Stimulated activated CD8-positive, alpha-beta memory T cell treated with anti-CD3 and anti-CD28 coated beads, Interleukin-7, amount 100 ng/mL, for 48 hours (primary cell): ENCODE data around the gene PNMT.

Experiments used
- DNase-seq, 2 donors: peaks; one replicate each; pipeline ENCODE4 v3.0.0-alpha.2; 2020; ENCODE audit warnings: low read depth in 1 of 2; ENCODE audit errors: extremely low read depth in 1 of 2

Gene PNMT

DNA sequence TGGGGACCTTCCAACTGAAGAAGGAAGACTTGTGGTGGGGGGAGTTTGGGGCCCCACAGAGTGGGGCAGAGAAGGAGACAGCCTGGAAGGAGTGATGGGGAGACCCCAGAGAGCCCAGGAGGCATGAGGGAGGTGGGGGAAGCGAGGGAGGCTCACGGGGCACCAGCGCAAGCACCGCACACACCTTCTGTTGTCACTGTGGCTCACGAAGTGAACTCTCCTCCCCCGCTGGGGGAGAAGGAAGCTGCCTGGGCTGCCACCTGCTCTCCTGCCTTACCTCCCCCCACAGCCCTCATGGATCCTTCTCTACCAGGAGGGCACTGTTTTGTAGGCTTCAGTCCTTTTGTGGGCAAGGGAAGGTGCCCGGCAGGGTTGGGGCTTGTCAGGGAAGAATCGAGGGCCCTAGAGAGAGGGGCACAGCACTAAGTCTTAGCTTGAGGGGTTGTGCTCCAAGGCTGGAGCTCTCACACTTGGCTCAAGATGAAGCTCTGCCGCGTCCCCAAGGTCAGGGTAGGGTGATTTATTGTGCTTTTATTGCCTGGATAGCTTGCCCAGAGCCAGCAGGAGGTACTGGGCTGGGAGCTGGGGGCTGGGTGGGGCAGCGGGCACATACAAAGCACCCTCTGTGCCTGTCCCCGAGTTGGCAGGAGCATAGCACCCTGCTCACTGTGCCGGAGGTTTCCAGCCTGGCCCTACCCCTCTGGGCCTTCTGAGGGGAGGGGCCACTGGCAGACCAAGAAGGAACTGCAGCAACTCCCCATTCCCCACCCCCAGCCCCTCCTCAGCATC is 35.9 kb upstream of the PNMT start:
- no peak for DNase-seq

DNA sequence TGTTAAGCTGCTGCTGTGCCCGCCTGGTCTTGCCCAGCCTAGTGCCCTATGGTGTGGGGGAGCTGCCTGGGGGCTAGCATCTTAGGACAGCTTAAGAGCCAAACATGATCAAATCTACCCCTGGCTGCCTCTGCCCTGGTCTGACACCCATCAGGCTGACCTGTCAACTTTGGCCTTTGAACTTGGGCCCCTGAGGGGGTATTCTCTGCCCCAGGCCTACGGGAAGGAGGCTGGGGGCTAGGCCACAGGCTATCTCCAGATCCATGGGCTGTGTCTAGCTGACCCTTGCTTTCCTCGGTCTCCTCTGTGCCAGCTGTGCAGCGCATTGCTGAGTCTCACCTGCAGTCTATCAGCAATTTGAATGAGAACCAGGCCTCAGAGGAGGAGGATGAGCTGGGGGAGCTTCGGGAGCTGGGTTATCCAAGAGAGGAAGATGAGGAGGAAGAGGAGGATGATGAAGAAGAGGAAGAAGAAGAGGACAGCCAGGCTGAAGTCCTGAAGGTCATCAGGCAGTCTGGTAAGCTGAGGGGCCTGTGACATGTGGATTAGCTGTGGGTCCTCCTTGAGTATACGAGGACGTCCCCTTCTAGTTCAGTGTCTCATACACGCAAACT is 34.6 kb upstream of the PNMT start:
- no peak for DNase-seq

DNA sequence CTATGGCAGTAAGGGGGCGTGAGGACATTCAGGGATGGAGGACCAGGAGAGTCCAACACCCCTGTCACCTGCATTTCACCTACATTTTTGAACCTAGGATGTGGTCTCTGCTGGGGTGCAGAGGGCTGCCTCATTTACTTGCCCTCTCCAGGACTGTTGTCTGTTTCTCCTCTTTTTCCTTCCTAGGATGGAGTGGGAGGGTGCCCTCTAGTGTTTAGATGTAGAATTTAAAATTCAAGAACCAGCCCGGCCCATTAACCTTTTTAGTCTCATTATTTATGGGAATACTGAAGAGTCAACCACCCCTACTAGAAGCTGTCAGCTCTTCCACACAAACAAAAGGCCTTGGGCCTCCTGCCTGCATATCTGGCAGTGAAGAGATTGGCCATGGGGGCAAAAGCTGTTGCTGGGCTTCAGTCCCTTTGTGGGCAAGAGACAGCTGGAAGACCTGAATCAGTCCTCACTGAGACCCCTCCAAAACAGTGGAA is 33.8 kb upstream of the PNMT start:
- DNase-seq: no peak

DNA sequence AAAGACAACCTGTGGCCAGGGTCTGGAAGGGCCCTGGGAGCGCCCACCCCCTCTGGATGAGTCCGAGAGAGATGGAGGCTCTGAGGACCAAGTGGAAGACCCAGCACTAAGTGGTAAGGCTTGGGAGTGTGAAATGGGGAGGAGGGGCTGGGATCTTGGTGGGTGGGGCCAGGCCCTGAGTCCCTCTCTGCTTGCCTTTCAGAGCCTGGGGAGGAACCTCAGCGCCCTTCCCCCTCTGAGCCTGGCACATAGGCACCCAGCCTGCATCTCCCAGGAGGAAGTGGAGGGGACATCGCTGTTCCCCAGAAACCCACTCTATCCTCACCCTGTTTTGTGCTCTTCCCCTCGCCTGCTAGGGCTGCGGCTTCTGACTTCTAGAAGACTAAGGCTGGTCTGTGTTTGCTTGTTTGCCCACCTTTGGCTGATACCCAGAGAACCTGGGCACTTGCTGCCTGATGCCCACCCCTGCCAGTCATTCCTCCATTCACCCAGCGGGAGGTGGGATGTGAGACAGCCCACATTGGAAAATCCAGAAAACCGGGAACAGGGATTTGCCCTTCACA is 32.6 kb upstream of the PNMT start:
- DNase-seq: no peak

GRCh38 chr17:39636587-39636926 is 31.7 kb upstream of the PNMT start:
- DNase-seq: no peak

- DNase-seq: peak; percentile 81 to 89
Observed at GRCh38 chr17:39636927-39637736, 31.1 kb upstream of the PNMT start, which contains the start of gene STARD3. Gene STARD3, plus strand, starts transcription at chr17:39637144. Its CDS starts 16,388 bp downstream, at chr17:39653532.

DNA sequence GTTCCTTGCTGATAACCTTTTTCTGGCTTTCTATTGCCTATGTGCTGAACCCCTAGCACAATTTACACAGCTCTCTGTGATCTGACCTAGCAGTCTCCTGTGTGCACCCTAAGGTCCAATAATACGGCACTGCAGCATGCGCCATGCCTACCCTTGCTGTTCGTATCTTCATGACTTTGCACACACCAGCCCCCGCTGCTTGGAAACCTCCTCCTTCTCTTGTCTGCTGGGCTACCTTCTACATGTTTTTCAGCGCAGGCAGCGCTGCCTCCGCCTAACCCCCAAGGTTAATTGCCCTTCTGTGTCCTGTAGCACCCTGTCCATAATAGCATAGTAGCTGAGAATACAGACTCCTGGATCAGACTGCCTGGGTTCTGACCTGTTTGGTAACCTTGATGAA is 29.9 kb upstream of the PNMT start:
- DNase-seq: no peak

DNA sequence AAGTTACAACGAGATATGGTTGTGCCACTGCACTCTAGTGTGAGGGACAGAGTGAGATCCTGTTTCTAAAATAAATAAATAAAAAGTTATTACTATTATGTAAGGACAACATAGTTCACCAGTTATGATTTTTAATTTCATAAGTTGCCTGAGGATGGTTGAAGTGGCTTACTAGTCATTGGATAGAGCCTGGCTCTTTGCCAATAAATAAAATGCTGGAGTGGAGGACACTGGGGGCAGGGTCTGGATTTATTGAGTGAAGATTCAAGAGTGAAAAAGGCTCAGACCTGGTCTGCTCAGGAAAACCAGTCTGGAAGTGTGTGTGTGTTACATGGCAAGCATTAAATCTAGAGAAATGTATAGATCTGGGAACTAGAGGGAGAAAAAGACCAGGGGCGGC is 29.2 kb upstream of the PNMT start:
- DNase-seq: no peak

DNA sequence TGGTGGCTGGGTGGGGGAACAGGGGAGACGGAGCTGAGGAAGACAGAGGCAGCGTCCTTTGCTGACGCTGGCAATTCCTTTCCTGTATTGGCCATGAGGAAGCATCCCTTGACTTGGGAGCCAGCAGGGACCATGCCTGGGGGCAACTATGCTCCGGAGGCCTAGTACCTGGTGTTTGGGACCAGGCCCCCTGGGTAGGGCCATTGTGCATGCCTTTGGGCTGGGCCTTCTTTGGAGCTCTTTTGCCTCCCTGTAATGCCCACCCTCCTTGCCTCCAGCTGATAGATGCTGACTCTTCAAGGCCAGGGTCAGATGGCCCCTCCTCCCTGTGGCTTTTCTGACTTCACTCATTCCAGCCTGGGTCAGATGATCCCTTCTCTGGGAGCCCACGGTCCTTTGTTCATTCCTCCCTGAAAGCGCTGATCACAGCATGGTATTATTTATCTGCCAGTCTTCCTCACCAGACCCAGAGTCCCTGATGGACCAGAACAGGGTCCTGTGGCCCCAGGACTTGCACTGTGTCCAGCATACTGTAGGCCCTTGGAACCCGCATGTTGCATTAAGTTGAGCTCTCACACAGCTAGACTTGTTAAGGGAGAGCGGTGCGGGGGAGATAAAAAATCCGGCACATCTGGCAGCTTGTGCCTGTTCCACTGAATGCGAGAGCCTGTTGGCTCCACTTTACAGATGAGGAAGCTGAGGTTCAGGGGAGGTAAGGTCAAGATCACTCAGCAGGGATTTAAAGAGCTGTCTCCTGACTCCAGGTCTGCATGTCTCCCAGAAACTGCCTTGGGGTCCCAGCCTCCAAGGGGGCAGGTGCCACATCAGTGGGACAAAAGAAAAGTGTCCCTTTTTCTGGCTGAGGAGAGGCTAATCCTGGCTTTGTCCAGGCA is 28.4 kb upstream of the PNMT start:
- no peak for DNase-seq

DNA sequence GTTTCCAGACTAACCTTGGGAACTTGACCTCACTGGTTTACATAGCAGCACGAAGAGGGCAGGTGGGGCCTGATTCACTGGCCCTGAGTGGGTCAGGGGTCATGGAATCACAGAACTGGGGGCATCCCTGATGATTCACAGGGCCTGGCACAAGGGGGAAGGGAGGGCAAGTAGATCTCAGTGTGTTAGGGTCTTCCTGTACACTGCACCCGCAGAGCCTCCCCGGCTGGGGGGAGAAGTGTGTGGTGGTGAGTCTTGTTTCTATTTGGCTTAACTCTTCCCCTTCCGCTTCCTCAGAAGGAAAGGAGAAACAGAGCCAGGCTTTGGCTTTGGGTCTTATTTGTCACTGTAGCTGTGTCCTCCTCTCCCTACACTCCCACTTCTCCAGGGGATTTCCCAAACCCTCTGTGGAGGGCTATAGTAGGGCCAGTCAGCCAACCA is 27.6 kb upstream of the PNMT start:
- DNase-seq: no peak

- no peak for DNase-seq
Observed at GRCh38 chr17:39641097-39641496, 27.2 kb upstream of the PNMT start.

- no peak for DNase-seq
Observed at GRCh38 chr17:39641883-39642282, 26.4 kb upstream of the PNMT start.

DNA sequence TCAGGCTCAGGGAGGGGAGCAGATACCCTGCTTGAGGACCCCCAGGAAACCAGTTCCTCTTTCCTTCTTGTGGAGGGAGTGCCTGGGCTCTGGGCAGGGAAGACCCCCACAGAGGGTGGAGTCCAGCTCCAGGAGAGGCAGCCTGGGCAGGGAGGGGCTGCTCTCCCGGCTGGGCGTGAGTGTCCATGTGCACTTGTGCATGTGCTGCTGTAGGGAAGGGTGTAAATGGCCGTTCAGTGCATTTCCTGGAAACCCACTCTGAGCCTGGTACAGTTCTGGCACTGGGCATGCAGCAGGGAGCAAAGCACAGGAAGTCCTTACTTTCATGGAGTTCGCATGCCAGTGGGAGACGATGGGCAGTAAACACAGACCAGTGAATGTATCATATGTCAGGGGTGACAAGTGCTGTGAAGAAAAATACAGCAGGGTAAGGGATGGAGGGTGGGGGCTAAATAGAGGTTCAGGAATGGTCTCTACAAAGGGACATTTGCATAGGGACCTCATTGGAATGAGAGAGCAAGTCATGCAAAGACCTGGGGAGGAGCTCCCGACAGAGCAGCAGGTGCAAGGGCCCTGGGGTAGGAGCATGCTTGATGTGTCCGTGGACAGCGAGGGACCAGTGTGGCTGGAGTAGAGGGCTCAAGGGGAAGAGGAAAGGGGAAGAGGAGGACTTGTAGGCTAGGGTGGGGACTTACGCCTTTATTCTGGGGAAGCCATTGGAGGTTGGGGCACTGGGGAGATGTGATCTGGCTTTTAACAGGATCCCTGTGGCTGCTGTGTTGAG is 25.8 kb upstream of the PNMT start:
- DNase-seq: no peak

GRCh38 chr17:39643271-39643670 is 25.0 kb upstream of the PNMT start:
- DNase-seq: no peak

DNA sequence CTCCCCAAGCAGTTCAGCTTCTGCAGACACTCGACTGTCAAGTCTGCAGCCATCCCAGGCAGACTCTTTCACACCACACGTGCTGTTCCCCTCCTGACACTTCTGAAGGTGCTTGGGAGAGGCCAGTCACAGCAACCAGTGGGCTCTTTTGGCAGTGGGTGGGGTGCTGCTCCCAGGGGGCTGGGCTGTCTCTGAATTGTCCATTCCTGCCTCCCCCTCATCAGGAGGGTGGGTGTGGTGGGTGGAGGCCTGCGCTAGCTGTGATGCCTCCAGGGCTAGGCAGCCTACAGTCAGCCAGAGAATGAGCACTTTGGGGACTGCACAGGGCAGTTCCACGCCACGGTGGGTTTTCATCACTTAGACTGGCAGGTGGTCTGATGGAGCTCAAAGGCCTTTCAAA is 21.0 kb upstream of the PNMT start:
- DNase-seq: no peak

DNA sequence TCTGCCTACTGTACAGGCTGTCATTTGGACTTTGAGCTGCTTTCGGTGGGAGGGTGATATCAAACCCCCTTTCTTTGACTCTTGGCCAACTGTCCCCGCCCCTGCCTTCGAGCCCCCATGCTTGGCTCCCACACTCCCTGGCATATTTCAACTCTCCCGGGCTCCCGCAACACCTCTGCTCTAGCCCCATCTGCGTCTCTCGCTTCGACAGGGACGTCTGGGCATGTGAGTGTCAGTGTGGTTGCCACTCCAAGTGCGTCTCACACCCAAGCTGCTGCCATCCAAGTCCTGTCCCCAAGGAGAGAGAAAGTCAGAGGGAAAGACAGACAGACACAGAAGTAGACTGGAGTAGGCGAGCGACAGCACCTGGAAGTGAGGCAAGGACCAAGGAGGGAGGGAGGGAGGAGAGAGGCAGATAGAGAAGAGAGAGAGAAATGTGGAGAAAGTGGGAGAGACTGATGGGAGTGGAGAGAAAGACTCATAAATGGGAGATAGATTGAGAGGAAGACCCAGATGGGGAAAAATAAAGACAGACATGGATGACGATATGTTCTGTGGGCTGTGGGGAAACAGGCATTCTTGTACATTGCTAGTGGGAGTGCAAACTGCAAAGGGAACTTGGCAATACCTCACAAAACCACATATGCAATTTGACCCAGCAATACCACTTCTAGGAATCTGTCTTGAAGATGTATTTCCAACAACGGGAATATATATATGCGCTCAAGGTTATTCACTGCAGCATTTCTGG is 19.5 kb upstream of the PNMT start:
- no peak for DNase-seq

- no peak for DNase-seq
Observed at GRCh38 chr17:39650121-39650579, 18.1 kb upstream of the PNMT start.

DNA sequence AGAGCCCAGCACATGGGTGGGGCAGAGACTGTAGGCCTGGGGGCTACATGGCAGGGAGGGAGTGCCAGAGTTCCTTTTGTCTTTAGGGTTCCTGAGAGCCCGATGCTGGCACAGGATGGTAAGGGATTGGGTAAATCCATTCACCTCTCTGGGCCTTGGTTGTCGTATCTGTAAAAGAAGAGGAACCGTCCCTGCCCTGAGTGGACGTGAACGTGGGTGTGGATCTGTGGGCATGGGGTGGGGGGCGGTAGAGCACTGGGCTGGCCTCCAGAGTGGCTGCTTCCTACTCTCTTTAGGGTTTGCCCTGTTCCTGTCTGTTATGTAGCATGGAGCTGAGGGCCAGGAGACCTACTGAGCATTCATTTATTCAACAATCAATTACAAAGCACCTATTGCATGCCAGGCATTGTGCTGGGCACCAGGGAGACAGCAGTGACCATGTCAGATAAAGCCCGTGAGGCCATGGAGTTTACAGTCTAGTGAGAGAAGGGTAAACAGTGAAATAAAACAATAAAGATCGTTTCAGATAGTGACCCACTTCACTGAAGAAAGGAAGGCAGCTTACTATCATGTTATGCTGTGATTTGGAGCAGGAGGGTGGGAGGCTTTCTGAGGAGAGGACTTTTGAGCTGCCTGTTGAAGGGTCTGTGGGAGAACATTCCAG is 16.2 kb upstream of the PNMT start:
- no peak for DNase-seq
